Measurements from ENCODE around the gene OR4M1.
"Not testable (repeated sequence)": the region's sequence is repeated elsewhere in the genome, so short reads cannot be mapped to it uniquely, and the experiment has no call there.

DNA sequence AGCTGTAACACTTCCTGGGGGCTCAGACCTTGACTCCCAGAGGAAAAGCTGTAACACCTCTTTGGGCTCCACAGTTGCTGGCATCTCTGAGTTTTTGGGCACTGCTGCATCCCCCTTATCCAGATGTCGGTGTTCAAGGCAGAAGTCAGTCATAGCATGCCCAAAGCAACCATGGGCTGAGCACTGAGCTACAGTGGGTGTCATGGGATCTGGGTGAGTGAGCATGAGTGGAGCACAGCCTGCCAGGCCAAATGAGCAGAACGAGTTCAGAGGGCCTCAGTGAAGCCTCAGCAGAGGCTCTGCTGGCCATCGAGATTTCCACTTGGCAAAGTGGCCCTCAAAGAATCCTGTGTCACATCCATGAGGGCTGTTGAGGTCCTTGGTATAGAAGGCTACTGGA lies 1.8 kb upstream of the OR4M1 start:
- TF ChIP-seq, protein P1, sequence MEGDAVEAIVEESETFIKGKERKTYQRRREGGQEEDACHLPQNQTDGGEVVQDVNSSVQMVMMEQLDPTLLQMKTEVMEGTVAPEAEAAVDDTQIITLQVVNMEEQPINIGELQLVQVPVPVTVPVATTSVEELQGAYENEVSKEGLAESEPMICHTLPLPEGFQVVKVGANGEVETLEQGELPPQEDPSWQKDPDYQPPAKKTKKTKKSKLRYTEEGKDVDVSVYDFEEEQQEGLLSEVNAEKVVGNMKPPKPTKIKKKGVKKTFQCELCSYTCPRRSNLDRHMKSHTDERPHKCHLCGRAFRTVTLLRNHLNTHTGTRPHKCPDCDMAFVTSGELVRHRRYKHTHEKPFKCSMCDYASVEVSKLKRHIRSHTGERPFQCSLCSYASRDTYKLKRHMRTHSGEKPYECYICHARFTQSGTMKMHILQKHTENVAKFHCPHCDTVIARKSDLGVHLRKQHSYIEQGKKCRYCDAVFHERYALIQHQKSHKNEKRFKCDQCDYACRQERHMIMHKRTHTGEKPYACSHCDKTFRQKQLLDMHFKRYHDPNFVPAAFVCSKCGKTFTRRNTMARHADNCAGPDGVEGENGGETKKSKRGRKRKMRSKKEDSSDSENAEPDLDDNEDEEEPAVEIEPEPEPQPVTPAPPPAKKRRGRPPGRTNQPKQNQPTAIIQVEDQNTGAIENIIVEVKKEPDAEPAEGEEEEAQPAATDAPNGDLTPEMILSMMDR (optimal IDR thresholded peaks at IDR 0.05 in 1 of 3, IDR thresholded peaks at IDR 0.05 in 1 of 3, conservative IDR thresholded peaks at IDR 0.05 in 1 of 3; ENCODE audit: extremely low read depth in 1 of 3, insufficient read depth in 2 of 3, low read length in 3 of 3), result not testable (repeated sequence)
- not testable (repeated sequence) for TF ChIP-seq EZH2 (IDR thresholded peaks at IDR 0.05; ENCODE audit: low read length)
